T-cell (primary cell): ENCODE results near the gene APOL1. TPM values are rescaled to one million over a fixed set of nuclear protein-coding genes. Genes with fewer than 3 reads are reported as not detected.
A peak's percentile ranks its signal among the peaks of the same experiment; 100 is the strongest.

Source experiments
- ATAC-seq, 4 experiments: fragments of 200-7000 bp in 3 of 4; fragments of 150-1000 bp in 1 of 4; cut with Tn5 transposase; replicated peaks in 1 of 4; 1 replicate in 3 of 4; 2 replicates in 1 of 4; pipeline ENCODE4 v1.10.0; 2021; ENCODE audit warnings: moderate library complexity in 3 of 4, mild to moderate bottlenecking in 2 of 4, moderate number of reproducible peaks in 1 of 4
- CTCF ChIA-PET, 2 donors: fragments of 300-600 bp; sonication (Branson Sonifier 250); formaldehyde crosslinking; loops; one replicate each; lab custom pipeline; 2022; ENCODE audit warnings: antibody characterized with exemption in 2 of 2; lab: Charles Lee
- POLR2A ChIA-PET, 2 donors: fragments of 300-600 bp; sonication (Branson Sonifier 250); formaldehyde crosslinking; loops; one replicate each; lab custom pipeline; 2022; ENCODE audit warnings: antibody characterized with exemption in 2 of 2; lab: Charles Lee
- DNase-seq, 35 experiments: peaks; one replicate each; pipeline versions ENCODE4 v3.0.0 to v3.0.0-alpha.2; 2013 to 2023
- H3K27ac ChIP-seq: one replicate; pipeline ENCODE4 v1.5.1; 2013; ENCODE audit warnings: low read length
- H3K27me3 ChIP-seq, 2 experiments: replicated peaks in 1 of 2; 1 replicate in 1 of 2; 2 replicates in 1 of 2; pipeline versions ENCODE4 v1.6.1 to v1.7.0; 2013; ENCODE audit warnings: low read length in 1 of 2, mixed read lengths in 1 of 2; ENCODE audit not compliant: control insufficient read depth in 2 of 2, insufficient read depth in 2 of 2; ENCODE audit errors: extremely low read depth in 1 of 2
- H3K36me3 ChIP-seq, 2 donors: 1 replicate in 1 of 2; 2 replicates in 1 of 2; pipeline versions ENCODE4 v1.6.1 to v1.7.0; 2013; ENCODE audit warnings: low read length in 1 of 2; ENCODE audit not compliant: control insufficient read depth in 2 of 2, insufficient read depth in 1 of 2; ENCODE audit errors: extremely low read depth in 1 of 2
- H3K4me1 ChIP-seq, 2 experiments: 1 replicate in 1 of 2; 2 replicates in 1 of 2; pipeline versions ENCODE4 v1.6.1 to v1.7.0; 2013; ENCODE audit warnings: low read length in 2 of 2, mixed read lengths in 1 of 2; ENCODE audit not compliant: insufficient read depth in 2 of 2, control insufficient read depth in 1 of 2; ENCODE audit errors: extremely low read depth in 1 of 2
- H3K4me3 ChIP-seq, 2 donors: 1 replicate in 1 of 2; 2 replicates in 1 of 2; pipeline versions ENCODE4 v1.5.1 to v1.7.0; 2013; ENCODE audit warnings: mild to moderate bottlenecking in 2 of 2, low read length in 1 of 2, moderate library complexity in 1 of 2; ENCODE audit not compliant: control insufficient read depth in 1 of 2; ENCODE audit errors: extremely low read depth in 1 of 2
- H3K9me3 ChIP-seq: 2 replicates; pipeline ENCODE4 v1.7.0; 2013
- H3K27ac Mint-ChIP-seq, 2 donors: one replicate each; pipeline ENCODE4 v1.8.0; 2020 to 2021; ENCODE audit warnings: mild to moderate bottlenecking in 2 of 2, mixed read lengths in 2 of 2
- H3K27me3 Mint-ChIP-seq, 2 donors: one replicate each; pipeline ENCODE4 v1.8.0; 2021 to 2022; ENCODE audit warnings: mixed read lengths in 2 of 2
- H3K36me3 Mint-ChIP-seq: one replicate; pipeline ENCODE4 v1.8.0; 2021; ENCODE audit warnings: mixed read lengths
- H3K4me1 Mint-ChIP-seq, 3 donors: one replicate each; pipeline ENCODE4 v1.8.0; 2020 to 2022; ENCODE audit warnings: mixed read lengths in 3 of 3, mild to moderate bottlenecking in 1 of 3
- H3K4me3 Mint-ChIP-seq, 3 donors: one replicate each; pipeline ENCODE4 v1.8.0; 2020 to 2022; ENCODE audit warnings: mild to moderate bottlenecking in 3 of 3, mixed read lengths in 3 of 3, moderate library complexity in 3 of 3
- H3K9me3 Mint-ChIP-seq, 3 donors: one replicate each; pipeline ENCODE4 v1.8.0; 2020 to 2022; ENCODE audit warnings: mixed read lengths in 3 of 3
- WGBS: methylation state at CpG from one replicate; pipeline ENCODE4 v1.1.5; 2013; ENCODE audit warnings: missing lambda C conversion rate; ENCODE audit not compliant: insufficient coverage; 5-methylcytosine and 5-hydroxymethylcytosine counted together
- total RNA-seq, 35 experiments: library from RNA in 6 of 35; stranded (reverse) in 6 of 35; fragments of 120-200 nt in 1 of 35; gene quantifications; one replicate each; pipeline versions ENCODE4 v1.2.1 to v1.2.4 and lab custom pipeline; 2013 to 2026

The APOL1 gene
- total RNA-seq, 5 donors from 2014 or later (not counting 1 experiment from before 2014, with no cell fraction given): 15.7 to 29.5 (median 19.8) TPM

GRCh38 chr22:36301384-36301828 is 48.5 kb downstream of the APOL1 start:
- 8% methylated on average over 5 of the region's 13 CpGs for WGBS

GRCh38 chr22:36301851-36302250 is 48.9 kb downstream of the APOL1 start:
- no peak for DNase-seq
- 95% methylated on average over 4 of the region's 8 CpGs for WGBS
- Mint-ChIP-seq H3K4me1 (peaks cover 11 to 15% (median 12%) of the 10 kb centered on the region in 3 donors), H3K27me3 (no peaks in the 10 kb centered on the region), H3K27ac (peak overlapping the region; percentile 16 to 68), H3K4me3 (no peak overlapping the region), H3K9me3 (no peaks in the 10 kb centered on the region), H3K36me3 (peaks cover 53% of the 10 kb centered on the region)
- no peaks in the 10 kb centered on the region for H3K27me3 ChIP-seq
- peaks cover 36 to 99% of the 10 kb centered on the region in 2 donors for H3K36me3 ChIP-seq
- peaks cover 0 to 19% of the 10 kb centered on the region in 2 experiments for H3K4me1 ChIP-seq
- ChIA-PET POLR2A (no interaction called here), CTCF (interaction anchor here (0.7 to 2.9 kb wide), 6 partner anchors 8 to 185 kb away, joined by 3 to 26 read pairs (median 5); no protein-coding TSS in a partner anchor)
- no peak overlapping the region for H3K4me3 ChIP-seq
- no peak for ATAC-seq
- peak overlapping the region; percentile 20 for H3K27ac ChIP-seq
- H3K9me3 ChIP-seq: no peaks in the 10 kb centered on the region

More at GRCh38 chr22:36301384-36301828, 48.5 kb downstream of the APOL1 start:
- Mint-ChIP-seq H3K27ac (peak overlapping the region; percentile 16 to 68), H3K27me3 (no peaks in the 10 kb centered on the region), H3K9me3 (no peaks in the 10 kb centered on the region), H3K36me3 (peaks cover 54% of the 10 kb centered on the region), H3K4me1 (peaks cover 11 to 15% (median 12%) of the 10 kb centered on the region in 3 donors), H3K4me3 (no peak overlapping the region)
- POLR2A ChIA-PET: no interaction called here
- DNase-seq (peak; percentile 56 to 90 (median 80)), ATAC-seq (peak; percentile 77 to 86 (median 82))
- peaks cover 0 to 22% of the 10 kb centered on the region in 2 experiments for H3K4me1 ChIP-seq
- CTCF ChIA-PET: interaction anchor here (0.6 to 2.9 kb wide), 8 partner anchors 9 to 185 kb away, joined by 3 to 26 read pairs (median 4); no protein-coding TSS in a partner anchor
- H3K36me3 ChIP-seq: peaks cover 32 to 99% of the 10 kb centered on the region in 2 donors
- no peaks in the 10 kb centered on the region for H3K27me3 ChIP-seq
- H3K9me3 ChIP-seq: no peaks in the 10 kb centered on the region
- no peak overlapping the region for H3K4me3 ChIP-seq
- peak overlapping the region; percentile 20 for H3K27ac ChIP-seq

GRCh38 chr22:36302439-36303114 is 49.6 kb downstream of the APOL1 start:
- peaks cover 50% of the 10 kb centered on the region for H3K36me3 Mint-ChIP-seq
- ATAC-seq: no peak
- no peak for DNase-seq
- POLR2A ChIA-PET: no interaction called here
- 89% methylated on average over 13 of the region's 17 CpGs for WGBS
- peak overlapping the region in 1 of 2 donors; percentile 43 for H3K27ac Mint-ChIP-seq
- H3K4me1 Mint-ChIP-seq: peaks cover 9 to 14% (median 12%) of the 10 kb centered on the region in 3 donors
- Histone ChIP-seq H3K27me3 (no peaks in the 10 kb centered on the region), H3K4me3 (no peak overlapping the region), H3K4me1 (peaks cover 0 to 18% of the 10 kb centered on the region in 2 experiments), H3K9me3 (no peaks in the 10 kb centered on the region), H3K27ac (no peak overlapping the region), H3K36me3 (peaks cover 37 to 98% of the 10 kb centered on the region in 2 donors)
- H3K4me3 Mint-ChIP-seq: no peak overlapping the region
- no peaks in the 10 kb centered on the region for H3K27me3 Mint-ChIP-seq
- no peaks in the 10 kb centered on the region for H3K9me3 Mint-ChIP-seq
- CTCF ChIA-PET: interaction anchor here (0.7 to 2.9 kb wide), 5 partner anchors 165 to 184 kb away, joined by 3 to 26 read pairs (median 6); no protein-coding TSS in a partner anchor

- Histone ChIP-seq H3K4me1 (peaks cover 0 to 18% of the 10 kb centered on the region in 2 experiments), H3K27me3 (no peaks in the 10 kb centered on the region), H3K36me3 (peaks cover 37 to 98% of the 10 kb centered on the region in 2 donors), H3K4me3 (no peak overlapping the region), H3K9me3 (no peaks in the 10 kb centered on the region), H3K27ac (no peak overlapping the region)
- H3K4me1 Mint-ChIP-seq: peaks cover 9 to 14% (median 12%) of the 10 kb centered on the region in 3 donors
- H3K36me3 Mint-ChIP-seq: peaks cover 44% of the 10 kb centered on the region
- H3K27ac Mint-ChIP-seq: peak overlapping the region in 1 of 2 donors; percentile 43
- no peaks in the 10 kb centered on the region for H3K9me3 Mint-ChIP-seq
- ATAC-seq (no peak), DNase-seq (no peak)
- 88% methylated on average over 9 of the region's 9 CpGs for WGBS
- H3K27me3 Mint-ChIP-seq: no peaks in the 10 kb centered on the region
- CTCF ChIA-PET: interaction anchor here in 1 of 2 donors (2.2 kb wide), 1 partner anchor 168 kb away, joined by 6 read pairs; no protein-coding TSS in a partner anchor
- H3K4me3 Mint-ChIP-seq: no peak overlapping the region
- POLR2A ChIA-PET: no interaction called here
These were observed 50.2 kb downstream of the APOL1 start for GRCh38 chr22:36303115-36303467.

- ChIA-PET POLR2A (no interaction called here), CTCF (no interaction called here)
- Histone ChIP-seq H3K27me3 (no peaks in the 10 kb centered on the region), H3K27ac (no peak overlapping the region), H3K36me3 (peaks cover 33 to 98% of the 10 kb centered on the region in 2 donors), H3K4me3 (no peak overlapping the region), H3K9me3 (no peaks in the 10 kb centered on the region), H3K4me1 (peaks cover 0 to 14% of the 10 kb centered on the region in 2 experiments)
- peaks cover 46% of the 10 kb centered on the region for H3K36me3 Mint-ChIP-seq
- H3K4me3 Mint-ChIP-seq: no peak overlapping the region
- ATAC-seq (no peak), DNase-seq (no peak)
- no peaks in the 10 kb centered on the region for H3K27me3 Mint-ChIP-seq
- H3K9me3 Mint-ChIP-seq: no peaks in the 10 kb centered on the region
- H3K4me1 Mint-ChIP-seq: peaks cover 9 to 18% (median 14%) of the 10 kb centered on the region in 3 donors
- peak overlapping the region in 1 of 2 donors; percentile 44 for H3K27ac Mint-ChIP-seq
- 89% methylated on average over 13 of the region's 13 CpGs for WGBS
These were observed 50.9 kb downstream of the APOL1 start for GRCh38 chr22:36303874-36304273.

- H3K27me3 Mint-ChIP-seq: no peaks in the 10 kb centered on the region
- CTCF ChIA-PET: no interaction called here
These were observed 51.5 kb downstream of the APOL1 start for GRCh38 chr22:36304429-36304828.

More at GRCh38 chr22:36304429-36304828, 51.5 kb downstream of the APOL1 start:
- H3K4me1 Mint-ChIP-seq: peaks cover 9 to 20% (median 14%) of the 10 kb centered on the region in 3 donors
- 93% methylated on average over 3 of the region's 10 CpGs for WGBS
- H3K36me3 Mint-ChIP-seq: peaks cover 48% of the 10 kb centered on the region
- Histone ChIP-seq H3K9me3 (no peaks in the 10 kb centered on the region), H3K27ac (no peak overlapping the region), H3K4me1 (peaks cover 0 to 14% of the 10 kb centered on the region in 2 experiments), H3K36me3 (peaks cover 37 to 98% of the 10 kb centered on the region in 2 donors), H3K27me3 (no peaks in the 10 kb centered on the region), H3K4me3 (no peak overlapping the region)
- peak overlapping the region in 1 of 2 donors; percentile 11 for H3K27ac Mint-ChIP-seq
- H3K4me3 Mint-ChIP-seq: no peak overlapping the region
- POLR2A ChIA-PET: no interaction called here
- no peak for DNase-seq
- H3K9me3 Mint-ChIP-seq: no peaks in the 10 kb centered on the region
- no peak for ATAC-seq
